DMS53 (cell line): ENCODE results near the gene PPHLN1.
A peak's percentile ranks its signal among the peaks of the same experiment; 100 is the strongest.
"Not testable (repeated sequence)": the region's sequence is repeated elsewhere in the genome, so short reads cannot be mapped to it uniquely, and the experiment has no call there.

ENCODE experiments used
- DNase-seq: peaks from one replicate; lab custom pipeline; 2025; lab: John Stamatoyannopoulos, UW

The PPHLN1 gene

DNA sequence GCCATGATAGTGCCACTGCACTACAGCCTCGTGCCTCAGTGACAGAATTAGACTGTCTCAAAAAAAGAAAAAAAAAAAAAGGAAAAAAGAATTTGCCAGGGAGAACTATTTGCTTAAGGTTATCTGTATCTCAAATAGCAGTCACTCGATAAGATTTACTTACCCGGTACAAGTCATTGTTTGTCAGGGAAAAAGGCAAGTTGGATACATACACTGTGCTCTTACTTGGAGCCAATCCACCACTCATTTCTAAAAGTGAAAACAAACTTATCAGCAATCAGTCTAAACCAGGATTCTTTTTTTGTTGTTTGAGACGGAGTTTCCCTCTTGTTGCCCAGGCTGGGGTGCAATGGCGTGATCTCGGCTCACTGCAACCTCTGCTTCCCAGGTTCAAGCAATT is 2.1 kb upstream of the PPHLN1 start:
- no peak for DNase-seq

DNA sequence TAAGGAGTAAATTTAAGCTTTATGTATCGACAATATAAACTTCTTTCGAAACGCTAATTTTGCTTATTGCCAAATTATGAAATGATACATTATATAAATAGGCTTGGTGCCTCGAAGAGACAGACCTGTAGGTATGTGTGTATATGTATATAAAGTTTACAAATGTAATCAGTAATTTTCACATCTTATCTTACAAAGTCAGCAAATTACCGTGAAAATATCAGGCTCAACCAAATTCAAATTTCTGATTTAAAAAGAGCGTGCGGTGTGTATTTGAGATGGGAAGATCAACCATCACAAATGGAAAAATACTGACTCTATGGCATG is 678 bp upstream of the PPHLN1 start:
- DNase-seq = no peak

DNA sequence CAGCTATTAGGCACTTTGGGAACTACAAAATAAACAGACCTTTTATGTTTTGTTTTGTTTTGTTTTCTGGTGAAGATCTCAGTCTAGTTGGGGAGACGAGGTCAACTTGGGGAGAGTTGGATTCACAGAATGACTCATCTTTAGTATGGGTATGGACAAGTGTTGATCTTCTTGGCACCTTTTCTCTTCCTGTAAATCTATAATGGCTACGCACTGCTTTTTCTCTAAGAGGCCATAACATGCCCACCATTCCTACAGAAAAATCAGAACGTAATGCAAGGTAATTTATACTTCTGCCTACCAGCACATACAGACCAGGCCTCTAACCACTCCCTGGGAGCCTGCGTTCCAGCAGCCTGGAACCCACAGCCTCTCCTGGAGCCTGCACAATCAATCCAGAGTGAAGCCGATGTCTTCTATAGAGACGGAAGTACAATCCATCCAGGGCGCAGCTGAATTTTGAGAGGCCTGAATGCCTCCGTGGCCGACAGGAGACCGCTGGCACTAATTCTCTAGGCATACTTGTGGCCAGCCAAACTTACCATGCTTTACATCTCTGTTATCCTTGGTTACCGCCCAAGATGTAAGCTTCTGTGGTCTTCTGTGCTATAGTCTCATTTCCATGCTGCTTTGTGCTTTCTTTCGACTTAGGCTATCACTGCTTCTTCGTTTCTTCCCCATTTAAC is 717 bp downstream of the PPHLN1 start:
- DNase-seq = peak; percentile 84

DNA sequence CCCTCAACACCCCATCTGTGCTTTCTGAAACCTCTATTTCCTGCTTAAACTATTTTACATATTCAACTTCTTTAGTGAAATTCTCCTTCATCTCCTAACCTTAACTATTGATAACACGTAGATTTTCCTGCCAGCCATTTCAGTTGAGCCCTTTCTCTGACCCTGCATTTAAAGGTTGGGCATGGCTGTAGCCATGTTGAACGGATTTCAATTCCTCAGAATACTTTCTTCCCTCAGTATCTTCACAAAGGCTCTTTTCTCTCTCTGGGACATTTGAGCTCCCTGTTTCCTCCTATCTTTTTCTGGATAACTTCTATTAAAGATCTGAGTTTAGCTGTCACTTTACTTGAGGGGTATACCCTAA is 1.2 kb downstream of the PPHLN1 start:
- DNase-seq = no peak

DNA sequence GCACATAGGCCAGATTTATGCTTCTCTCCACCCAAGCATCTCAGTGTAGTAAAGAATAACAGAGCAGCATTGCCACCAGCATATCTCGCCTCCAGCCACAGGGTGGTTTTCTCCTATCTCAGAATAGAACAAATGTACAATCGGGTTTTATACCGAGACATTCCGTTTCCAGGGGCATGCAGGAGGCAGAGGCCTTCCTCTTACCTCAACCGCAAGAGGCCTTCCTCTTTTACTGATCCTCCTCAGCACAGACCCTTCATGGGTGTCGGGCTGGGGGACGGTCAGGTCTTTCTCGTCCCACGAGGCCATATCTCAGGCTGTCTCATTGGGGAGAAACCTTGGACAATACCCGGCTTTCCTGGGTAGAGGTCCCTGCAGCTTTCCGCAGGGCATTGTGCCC is 4.1 kb downstream of the PPHLN1 start:
- DNase-seq = not testable (repeated sequence)

DNA sequence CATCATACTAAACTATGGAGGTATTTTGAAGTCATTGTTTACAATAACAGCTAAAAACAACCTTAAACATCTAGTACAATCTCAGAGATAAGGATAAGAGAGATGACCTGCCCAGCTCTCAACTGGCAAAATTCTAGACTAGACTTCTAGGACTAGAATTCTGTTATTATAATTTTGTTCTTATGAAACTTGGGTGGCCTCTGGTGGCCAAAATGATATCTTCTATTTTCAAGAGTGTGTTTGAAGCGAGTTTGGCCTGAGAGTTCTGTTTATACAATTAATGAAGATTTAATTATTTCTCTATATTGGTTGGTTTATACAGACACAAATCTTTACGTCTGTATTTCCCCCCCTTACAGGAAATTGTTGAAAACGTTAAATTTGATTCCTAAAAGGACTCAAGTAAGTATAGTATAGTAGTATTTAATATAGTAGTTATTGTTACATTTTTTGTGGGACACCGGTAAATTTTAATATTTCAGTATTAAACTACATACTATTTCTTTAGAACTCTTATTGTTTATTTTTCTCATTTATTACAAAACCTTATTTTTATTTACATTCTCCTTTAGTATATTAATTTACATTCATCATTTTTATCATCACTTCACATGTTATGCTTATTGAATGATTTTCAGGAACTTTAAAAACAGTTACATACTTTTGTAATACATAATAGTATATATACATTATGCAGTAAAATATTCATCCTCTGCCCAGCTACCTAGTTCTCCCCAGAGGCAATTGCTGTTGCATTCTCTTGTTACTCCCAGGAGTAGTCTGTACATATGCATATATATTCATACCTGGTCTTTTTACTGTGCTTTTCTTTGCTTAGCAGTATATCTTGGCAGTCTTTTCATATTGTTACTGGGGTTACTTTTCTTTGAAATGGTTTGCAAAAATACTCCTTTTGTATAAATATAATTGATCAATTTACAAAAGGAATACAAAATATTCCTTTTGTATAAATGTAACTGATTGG is 6.6 kb downstream of the PPHLN1 start:
- DNase-seq = peak; percentile 90

DNA sequence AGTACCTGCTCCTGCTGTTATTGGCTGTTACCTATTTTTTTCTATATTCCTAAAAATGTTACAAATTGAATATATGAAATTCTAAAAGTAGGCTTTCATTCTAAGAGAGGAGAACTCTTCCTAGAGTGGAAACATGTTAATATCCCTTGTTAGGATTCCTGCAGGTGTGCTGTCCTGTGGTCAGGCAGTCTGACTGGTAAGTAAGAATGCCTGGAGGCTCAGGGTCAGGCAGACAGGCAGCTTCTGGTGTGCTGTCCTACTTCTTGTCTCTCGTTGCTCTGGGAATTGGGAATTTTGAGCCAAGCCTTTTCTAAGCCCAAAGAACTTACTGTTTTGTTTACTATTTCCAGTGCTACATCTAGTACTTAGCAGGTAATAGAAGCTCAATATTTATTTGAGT is 10.3 kb downstream of the PPHLN1 start:
- DNase-seq = no peak

DNA sequence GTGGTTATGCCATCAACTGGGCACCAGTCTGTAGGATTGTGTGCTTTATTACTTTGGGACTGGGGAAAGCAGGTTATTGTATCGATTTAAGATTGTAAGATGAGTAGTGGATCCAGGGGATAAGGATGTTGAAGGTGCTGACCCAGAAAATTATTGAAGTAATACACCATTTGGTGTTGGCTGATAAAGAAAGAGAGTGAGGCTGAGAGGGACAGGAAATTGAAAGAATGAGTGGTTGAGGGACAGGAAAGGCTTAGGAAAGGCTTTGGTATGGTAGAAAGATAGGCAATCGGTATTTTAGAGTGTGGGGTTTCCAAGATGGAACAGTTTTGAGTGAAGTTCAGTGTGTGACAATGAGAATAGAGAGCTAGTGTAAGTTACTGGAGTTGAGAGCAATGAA is 12.3 kb downstream of the PPHLN1 start:
- no peak for DNase-seq

DNA sequence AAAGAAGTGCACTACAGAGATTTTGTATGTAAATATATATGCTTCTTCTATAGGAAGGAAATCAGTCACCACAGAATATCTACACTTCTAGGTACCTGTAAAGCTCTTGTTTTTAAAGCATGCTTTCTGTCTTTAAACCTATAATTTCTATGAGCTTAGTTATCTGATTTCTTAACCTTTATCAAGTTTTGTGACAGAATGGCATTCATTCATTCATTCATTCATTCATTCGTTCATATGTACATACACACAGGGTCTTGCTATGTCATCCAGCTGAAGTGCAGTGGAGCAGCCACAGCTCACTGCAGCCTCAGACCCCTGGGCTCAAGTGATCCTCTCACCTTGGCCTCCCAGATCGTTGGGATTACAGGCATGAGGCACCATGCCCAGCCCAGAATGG is 16.1 kb downstream of the PPHLN1 start:
- DNase-seq = no peak

DNA sequence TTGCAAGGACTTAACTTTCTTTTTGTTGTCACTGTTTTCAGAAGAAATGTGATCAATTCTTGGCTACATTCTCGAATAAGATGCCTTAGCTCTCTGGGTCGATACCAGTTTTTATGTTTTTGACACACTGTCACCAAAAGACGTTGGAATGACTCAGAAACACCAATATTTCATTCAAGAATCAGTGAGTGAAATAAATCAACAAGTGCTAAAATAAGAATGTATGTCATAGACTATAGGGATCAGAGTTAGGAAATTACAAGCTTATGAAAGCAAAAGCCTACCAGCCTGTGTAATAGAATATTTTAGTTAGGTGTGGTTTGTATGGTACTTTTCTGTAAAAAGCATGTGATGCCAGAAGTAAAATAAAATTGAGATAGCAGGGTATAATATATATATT is 17.8 kb downstream of the PPHLN1 start:
- no peak for DNase-seq

DNA sequence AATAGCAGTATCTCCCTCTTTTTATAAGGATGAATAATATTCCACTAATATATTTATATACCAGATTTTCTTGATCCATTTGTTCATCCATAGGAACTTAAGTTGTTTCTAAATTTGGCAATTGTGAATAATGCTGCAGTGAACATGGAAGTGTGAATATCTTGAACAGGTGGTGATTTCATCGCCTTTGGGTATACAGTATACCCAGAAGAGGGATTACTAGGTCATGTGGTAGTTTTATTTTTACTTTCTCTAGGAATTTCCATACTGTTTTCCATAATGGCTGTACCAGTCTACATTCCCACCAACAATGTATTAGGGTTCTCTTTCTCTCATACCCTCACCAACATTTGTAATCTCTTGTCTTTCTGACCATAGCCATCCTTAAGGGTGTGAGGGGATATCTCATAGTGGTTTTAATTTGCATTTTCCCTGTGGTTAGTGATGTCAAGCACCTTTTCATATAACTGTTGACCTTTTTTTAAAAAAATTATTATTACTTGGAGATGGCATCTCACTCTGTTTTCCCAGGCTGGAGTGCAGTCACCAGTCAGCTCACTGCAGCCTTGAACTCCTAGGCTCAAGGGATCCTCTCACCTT is 20.5 kb downstream of the PPHLN1 start:
- no peak for DNase-seq

DNA sequence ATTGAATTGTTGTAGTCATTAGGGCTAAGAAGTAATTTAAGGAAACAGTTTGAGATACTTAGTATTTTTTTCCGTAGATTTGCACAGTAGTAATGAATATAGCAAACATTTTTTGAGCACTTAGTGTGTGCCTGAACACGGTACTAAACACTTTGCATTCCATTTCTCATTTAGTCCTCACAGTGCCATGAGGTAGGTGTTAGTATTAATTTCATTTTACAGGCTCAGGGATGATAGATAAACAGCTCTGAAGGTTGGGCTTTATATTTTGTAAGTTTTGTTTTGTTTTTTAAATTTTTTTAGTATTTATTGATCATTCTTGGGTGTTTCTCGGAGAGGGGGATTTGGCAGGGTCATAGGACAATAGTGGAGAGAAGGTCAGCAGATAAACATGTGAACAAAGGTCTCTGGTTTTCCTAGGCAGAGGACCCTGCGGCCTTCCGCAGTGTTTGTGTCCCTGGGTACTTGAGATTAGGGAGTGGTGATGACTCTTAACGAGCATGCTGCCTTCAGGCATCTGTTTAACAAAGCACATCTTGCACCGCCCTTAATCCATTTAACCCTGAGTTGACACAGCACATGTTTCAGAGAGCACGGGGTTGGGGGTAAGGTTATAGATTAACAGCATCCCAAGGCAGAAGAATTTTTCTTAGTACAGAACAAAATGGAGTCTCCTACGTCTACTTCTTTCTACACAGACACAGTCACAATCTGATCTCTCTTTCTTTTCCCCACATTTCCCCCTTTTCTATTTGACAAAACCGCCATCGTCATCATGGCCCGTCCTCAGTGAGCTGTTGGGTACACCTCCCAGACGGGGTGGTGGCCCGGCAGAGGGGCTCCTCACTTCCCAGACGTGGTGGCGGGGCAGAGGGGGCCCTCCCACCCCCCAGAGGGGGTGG is 23.4 kb downstream of the PPHLN1 start:
- not testable (repeated sequence) for DNase-seq

DNA sequence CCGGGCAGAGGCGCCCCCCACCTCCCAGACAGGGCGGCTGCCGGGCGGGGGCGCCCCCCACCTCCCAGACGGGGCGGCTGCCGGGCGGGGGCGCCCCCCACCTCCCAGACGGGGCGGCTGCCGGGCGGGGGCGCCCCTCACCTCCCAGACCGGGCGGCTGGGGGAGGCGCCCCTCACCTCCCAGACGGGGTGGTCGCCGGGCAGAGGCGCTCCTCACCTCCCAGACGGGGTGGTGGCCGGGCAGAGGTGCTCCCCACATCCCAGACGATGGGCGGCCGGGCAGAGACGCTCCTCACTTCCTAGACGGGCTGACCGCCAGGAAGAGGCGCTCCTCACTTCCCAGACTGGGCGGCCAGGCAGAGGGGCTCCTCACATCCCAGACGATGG is 24.0 kb downstream of the PPHLN1 start:
- DNase-seq = not testable (repeated sequence)

DNA sequence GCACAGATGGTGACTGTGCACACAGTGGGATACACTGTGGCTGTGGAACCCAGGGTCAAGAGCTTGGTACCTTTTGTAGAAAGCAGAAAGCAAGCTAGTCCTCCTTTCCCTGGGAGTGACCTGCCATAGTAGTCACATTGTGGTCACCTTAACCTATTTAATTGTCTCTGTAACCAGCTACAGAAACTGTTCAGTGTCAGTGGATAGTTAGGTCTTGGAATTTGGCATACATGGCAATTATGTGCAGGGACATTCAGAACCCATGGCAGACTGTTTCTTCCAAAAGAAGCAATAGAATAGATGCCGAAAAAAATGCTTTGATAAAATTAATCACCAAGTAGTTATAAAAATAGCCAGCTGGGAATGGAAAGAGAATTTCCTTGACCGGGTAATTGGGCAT is 30.4 kb downstream of the PPHLN1 start:
- DNase-seq = no peak

DNA sequence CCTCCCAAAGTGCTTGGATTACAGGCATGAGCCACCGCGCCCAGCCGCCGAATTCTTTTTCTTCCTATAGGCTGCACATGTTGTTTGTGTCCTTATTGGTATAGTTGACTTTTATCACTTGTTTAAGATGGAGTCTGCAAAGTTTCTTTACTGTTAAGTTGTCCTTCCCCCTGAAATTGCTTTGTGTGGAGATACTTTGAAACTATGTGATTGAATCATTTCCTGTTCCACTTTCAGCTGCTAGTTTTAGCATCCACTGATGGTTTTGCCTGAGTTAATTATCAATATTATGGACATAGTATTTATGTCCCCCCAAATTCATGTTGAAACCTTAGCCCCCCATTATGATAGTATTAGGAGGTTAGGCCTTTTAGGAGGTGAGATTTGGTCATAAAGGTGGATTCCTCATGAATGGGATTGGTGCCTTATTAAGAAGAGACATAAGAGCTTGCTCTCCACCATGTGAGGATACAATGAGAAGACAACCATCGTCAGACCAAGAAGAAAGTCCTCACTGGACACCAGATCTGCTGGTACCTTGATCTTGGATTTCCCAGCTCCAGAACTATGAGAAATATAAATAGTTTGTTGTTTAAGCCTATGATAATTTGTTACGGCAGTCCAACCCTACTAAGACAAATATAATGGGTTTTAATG is 34.9 kb downstream of the PPHLN1 start:
- DNase-seq = no peak

DNA sequence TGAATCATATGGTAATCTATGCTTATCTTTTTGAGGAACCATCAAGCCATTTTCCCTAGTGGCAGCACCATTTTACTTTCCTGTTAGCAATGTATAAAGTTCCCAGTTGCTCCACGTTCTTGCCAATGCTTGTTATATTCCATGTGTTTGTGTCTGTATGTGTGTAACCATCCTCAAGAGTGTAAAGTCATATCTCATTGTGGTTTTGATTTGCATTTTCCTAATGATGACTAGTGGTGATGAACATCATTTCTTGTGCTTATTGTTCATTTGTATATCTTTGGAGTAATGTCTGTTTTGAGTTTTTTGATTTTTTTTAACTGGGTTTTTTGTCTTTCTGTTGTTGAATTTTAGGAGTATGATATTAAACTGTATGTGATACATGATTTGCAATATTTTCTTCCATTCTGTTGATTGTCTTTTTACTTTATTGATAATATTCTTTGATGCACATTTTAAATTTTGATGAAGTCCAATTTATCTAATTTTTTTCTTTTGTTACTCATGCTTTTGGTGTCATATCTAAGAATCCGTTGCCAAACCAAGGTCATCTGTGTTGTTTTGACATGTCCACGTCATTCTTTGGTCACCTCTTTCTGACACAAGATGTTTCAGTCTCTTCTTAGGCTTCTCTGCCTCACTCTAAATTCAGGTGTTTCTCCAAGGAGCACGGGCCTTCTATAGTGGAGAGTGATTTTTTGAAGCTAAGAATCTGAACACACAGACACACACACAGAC is 36.1 kb downstream of the PPHLN1 start:
- no peak for DNase-seq

DNA sequence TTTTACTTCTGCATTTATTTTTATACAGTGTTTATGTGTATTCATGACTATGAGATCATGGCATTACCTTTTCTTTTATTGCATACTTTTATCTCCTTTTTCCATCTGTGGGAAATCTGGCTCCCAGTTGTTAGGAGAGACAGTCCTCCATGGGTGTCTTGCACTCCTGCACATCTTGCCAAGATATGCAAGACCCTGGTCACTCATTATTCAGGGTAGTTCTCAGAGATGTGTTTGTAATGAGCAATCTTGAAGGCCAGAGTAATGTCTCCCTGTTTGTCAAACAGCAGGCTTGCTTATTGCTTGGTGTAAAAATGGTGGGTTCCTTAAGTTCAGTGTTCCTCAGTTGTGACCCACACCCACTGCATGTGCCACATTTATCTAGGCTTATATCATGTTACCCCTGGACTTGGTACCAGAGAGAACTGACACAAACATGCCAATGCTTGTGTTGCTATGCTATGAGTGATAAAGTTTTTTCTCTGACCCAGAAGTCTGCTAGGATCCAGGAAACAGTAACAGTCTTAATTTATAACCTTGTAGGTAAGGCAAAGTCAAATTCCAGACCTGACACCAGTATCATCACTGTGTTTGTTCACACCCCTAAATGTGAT is 36.8 kb downstream of the PPHLN1 start:
- DNase-seq = no peak

DNA sequence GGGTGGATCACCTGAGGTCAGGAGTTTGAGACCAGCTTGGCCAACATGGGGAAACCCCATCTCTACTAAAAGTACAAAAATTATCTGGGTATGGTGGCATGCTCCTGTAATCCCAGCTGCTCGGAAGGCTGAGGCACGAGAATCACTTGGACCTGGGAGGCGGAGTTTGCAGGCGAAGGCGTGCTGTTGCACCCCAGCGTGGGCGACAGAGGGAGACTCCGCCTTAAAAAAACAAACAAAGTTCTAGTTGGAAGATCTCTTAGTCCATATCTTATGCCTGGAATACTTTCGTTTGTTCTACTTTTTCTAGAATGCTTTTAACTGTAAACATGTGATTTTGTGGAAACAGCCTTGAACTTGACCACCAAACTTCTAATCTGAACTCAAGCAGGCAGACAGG is 38.7 kb downstream of the PPHLN1 start:
- DNase-seq = no peak

DNA sequence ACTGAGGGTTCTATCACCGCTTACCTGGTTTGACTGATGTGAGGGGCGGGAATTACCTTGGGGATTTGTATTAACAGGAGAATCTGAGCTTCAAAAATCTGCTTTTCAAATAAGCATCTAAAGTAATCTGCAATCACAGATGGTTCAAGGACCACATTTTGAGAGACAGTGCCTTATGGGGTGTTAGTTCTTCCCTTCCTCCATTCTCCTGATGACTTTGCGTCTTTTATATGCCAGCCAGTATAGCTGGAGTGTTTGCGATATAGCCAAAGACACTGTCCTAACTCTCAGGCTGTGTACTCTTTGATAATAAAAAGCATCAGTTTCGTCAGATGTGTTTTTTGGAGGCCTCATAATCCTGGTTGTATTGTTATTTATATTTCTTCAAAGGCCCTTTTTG is 39.5 kb downstream of the PPHLN1 start:
- no peak for DNase-seq

DNA sequence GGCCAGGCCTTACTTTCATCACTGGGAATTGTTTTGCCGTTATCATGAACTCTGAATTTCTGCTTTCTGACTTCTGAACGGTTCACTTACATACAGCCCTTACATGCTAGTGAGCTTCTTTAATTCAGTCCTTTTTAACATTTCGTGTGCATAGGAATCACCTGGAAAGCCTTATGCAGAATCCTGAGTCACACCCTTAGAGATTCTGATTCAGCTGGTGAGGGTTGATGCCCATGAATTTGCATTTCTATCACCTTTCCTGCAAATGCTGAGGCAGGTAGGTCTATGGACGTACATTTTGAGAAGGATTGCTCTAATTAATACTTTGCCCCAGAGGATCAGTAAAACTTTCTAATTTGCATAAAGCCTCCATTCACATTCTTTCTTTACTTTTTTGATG is 44.0 kb downstream of the PPHLN1 start:
- DNase-seq = no peak
